ENCODE results near the gene CARD14.

DNA sequence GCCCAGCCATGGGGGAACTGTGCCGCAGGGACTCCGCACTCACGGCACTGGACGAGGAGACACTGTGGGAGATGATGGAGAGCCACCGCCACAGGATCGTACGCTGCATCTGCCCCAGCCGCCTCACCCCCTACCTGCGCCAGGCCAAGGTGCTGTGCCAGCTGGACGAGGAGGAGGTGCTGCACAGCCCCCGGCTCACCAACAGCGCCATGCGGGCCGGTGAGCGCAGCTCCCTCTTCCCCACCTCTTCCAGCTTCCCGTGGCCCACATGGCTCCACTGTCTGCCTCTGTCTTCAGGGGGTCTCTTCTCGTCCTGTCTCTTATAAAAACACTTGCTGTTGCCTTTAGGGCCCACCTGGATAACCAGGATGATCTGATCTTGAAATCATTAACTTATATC lies 11.6 kb downstream of the CARD14 start:
- TF ChIP-seq, protein P1, sequence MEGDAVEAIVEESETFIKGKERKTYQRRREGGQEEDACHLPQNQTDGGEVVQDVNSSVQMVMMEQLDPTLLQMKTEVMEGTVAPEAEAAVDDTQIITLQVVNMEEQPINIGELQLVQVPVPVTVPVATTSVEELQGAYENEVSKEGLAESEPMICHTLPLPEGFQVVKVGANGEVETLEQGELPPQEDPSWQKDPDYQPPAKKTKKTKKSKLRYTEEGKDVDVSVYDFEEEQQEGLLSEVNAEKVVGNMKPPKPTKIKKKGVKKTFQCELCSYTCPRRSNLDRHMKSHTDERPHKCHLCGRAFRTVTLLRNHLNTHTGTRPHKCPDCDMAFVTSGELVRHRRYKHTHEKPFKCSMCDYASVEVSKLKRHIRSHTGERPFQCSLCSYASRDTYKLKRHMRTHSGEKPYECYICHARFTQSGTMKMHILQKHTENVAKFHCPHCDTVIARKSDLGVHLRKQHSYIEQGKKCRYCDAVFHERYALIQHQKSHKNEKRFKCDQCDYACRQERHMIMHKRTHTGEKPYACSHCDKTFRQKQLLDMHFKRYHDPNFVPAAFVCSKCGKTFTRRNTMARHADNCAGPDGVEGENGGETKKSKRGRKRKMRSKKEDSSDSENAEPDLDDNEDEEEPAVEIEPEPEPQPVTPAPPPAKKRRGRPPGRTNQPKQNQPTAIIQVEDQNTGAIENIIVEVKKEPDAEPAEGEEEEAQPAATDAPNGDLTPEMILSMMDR (optimal IDR thresholded peaks at IDR 0.05 in 1 of 3, IDR thresholded peaks at IDR 0.05 in 1 of 3, conservative IDR thresholded peaks at IDR 0.05 in 1 of 3; ENCODE audit: extremely low read depth in 1 of 3, insufficient read depth in 2 of 3, low read length in 3 of 3), result no peak
- TF ChIP-seq EZH2 (IDR thresholded peaks at IDR 0.05; ENCODE audit: low read length), result no peak

Data from keratinocyte (primary cell).